Endodermal cell (in vitro differentiated cells): Measurements from ENCODE around the gene MLYCD. TPM values are rescaled to one million over a fixed set of nuclear protein-coding genes. Genes with fewer than 3 reads are reported as not detected.

Experiments
- DNase-seq: peaks from one replicate; pipeline ENCODE4 v3.0.0-alpha.2; 2017
- H3K27ac ChIP-seq: 2 replicates; pipeline ENCODE4 v1.5.1; 2013; ENCODE audit warnings: mild to moderate bottlenecking, low read depth, low read length, moderate library complexity
- H3K27me3 ChIP-seq: 2 replicates; pipeline ENCODE4 v1.6.1; 2013; ENCODE audit warnings: mild to moderate bottlenecking, low read length, moderate library complexity; ENCODE audit not compliant: insufficient read depth, control insufficient read depth, poor library complexity, severe bottlenecking
- H3K36me3 ChIP-seq: 2 replicates; pipeline ENCODE4 v1.7.0; 2013; ENCODE audit warnings: mild to moderate bottlenecking, low read length, moderate library complexity; ENCODE audit not compliant: control insufficient read depth, insufficient read depth
- H3K4me1 ChIP-seq: one replicate; pipeline ENCODE4 v1.7.0; 2013; ENCODE audit warnings: low read length; ENCODE audit not compliant: control insufficient read depth, insufficient read depth
- H3K4me3 ChIP-seq: 2 replicates; pipeline ENCODE4 v1.5.1; 2013; ENCODE audit warnings: mild to moderate bottlenecking, low read length, moderate library complexity
- H3K9ac ChIP-seq: 2 replicates; pipeline ENCODE4 v1.6.1; 2013; ENCODE audit warnings: mild to moderate bottlenecking, low read length, moderate library complexity; ENCODE audit not compliant: poor library complexity, severe bottlenecking; ENCODE audit errors: extremely low read depth
- H3K9me3 ChIP-seq: 2 replicates; pipeline ENCODE4 v1.6.1; 2013; ENCODE audit warnings: mild to moderate bottlenecking, low read length, moderate library complexity; ENCODE audit not compliant: control insufficient read depth
- H3K27ac Mint-ChIP-seq: 2 replicates; pipeline ENCODE4 v1.8.0; 2020; ENCODE audit warnings: mixed read lengths
- H3K27me3 Mint-ChIP-seq: 2 replicates; pipeline ENCODE4 v1.8.0; 2021; ENCODE audit warnings: mild to moderate bottlenecking, mixed read lengths; ENCODE audit not compliant: insufficient read depth
- H3K36me3 Mint-ChIP-seq: 2 replicates; pipeline ENCODE4 v1.8.0; 2020; ENCODE audit warnings: low read depth, mixed read lengths
- H3K4me1 Mint-ChIP-seq: 2 replicates; pipeline ENCODE4 v1.8.0; 2020; ENCODE audit warnings: mixed read lengths
- H3K4me3 Mint-ChIP-seq: 2 replicates; pipeline ENCODE4 v1.8.0; 2020; ENCODE audit warnings: mild to moderate bottlenecking, moderate library complexity, mixed read lengths
- H3K9me3 Mint-ChIP-seq: 2 replicates; pipeline ENCODE4 v1.8.0; 2020; ENCODE audit warnings: mild to moderate bottlenecking, mixed read lengths
- WGBS, 2 experiments: methylation state at CpG; one replicate each; pipeline versions ENCODE4 v1.1.5 to v1.1.7; 2013; ENCODE audit warnings: missing lambda C conversion rate in 2 of 2, mixed read lengths in 1 of 2; ENCODE audit not compliant: insufficient coverage in 1 of 2, insufficient read length in 1 of 2; 5-methylcytosine and 5-hydroxymethylcytosine counted together
- total RNA-seq, 2 donors: library from RNA; stranded (reverse); fragmentation: NEBNext Ultra II Directional in 1 of 2; extraction: Animal tissue kit (Norgen Biotek cat#: 25700) in 1 of 2; gene quantifications; 2 replicates in 1 of 2; 3 replicates in 1 of 2; pipeline ENCODE4 v1.2.1, GENCODE V29; 2021
- TF ChIP-seq, protein P1 (sequence below): fragments of 200-600 bp; sonication (generic); conservative IDR thresholded peaks from 2 replicates; pipeline ENCODE4 v1.5.0; 2021; ENCODE audit warnings: antibody characterized with exemption, mild to moderate bottlenecking

The MLYCD gene
- total RNA-seq, 2 donors from 2014 or later = 11.1 to 19.0 TPM

DNA sequence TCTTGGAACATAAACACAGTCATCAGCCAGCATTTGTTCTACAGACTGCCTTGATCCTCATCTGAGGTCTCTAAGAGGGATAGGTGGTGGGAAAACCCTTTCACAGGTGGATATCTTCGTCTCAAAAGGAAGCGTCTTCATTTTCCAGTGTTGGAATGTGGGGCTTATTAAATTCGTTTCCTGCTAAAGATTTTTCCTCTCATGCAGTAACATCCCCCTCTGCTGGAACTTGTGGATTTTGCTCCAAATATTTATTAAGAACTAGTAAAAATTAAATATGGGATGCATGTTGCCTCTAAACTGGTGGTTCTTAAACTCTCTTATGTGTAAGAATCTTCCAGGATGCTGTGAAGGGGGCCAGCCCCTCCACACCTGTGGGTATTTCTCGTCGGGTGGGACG is 20.1 kb upstream of the MLYCD start:
- H3K4me3 ChIP-seq = no peak overlapping the region
- H3K36me3 ChIP-seq = no peaks in the 10 kb centered on the region
- H3K4me1 Mint-ChIP-seq = peaks cover 23% of the 10 kb centered on the region
- H3K27ac ChIP-seq = no peak overlapping the region
- H3K9ac ChIP-seq = no peak overlapping the region
- peaks cover 14% of the 10 kb centered on the region for H3K9me3 Mint-ChIP-seq
- no peak for DNase-seq
- TF ChIP-seq, protein P1, sequence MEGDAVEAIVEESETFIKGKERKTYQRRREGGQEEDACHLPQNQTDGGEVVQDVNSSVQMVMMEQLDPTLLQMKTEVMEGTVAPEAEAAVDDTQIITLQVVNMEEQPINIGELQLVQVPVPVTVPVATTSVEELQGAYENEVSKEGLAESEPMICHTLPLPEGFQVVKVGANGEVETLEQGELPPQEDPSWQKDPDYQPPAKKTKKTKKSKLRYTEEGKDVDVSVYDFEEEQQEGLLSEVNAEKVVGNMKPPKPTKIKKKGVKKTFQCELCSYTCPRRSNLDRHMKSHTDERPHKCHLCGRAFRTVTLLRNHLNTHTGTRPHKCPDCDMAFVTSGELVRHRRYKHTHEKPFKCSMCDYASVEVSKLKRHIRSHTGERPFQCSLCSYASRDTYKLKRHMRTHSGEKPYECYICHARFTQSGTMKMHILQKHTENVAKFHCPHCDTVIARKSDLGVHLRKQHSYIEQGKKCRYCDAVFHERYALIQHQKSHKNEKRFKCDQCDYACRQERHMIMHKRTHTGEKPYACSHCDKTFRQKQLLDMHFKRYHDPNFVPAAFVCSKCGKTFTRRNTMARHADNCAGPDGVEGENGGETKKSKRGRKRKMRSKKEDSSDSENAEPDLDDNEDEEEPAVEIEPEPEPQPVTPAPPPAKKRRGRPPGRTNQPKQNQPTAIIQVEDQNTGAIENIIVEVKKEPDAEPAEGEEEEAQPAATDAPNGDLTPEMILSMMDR = peak; percentile 74
- H3K27me3 ChIP-seq = no peaks in the 10 kb centered on the region
- H3K4me1 ChIP-seq = peaks cover 3% of the 10 kb centered on the region
- H3K9me3 ChIP-seq = peaks cover 18% of the 10 kb centered on the region
- peaks cover 3% of the 10 kb centered on the region for H3K27me3 Mint-ChIP-seq
- H3K36me3 Mint-ChIP-seq = peaks cover 7% of the 10 kb centered on the region
- no peak overlapping the region for H3K4me3 Mint-ChIP-seq
- peak overlapping the region; percentile 74 for H3K27ac Mint-ChIP-seq
- WGBS, 2 experiments = 50% methylated on average over 6 of the region's 6 CpGs; no CpG with 5 or more reads in 1 of the 2 experiments

DNA sequence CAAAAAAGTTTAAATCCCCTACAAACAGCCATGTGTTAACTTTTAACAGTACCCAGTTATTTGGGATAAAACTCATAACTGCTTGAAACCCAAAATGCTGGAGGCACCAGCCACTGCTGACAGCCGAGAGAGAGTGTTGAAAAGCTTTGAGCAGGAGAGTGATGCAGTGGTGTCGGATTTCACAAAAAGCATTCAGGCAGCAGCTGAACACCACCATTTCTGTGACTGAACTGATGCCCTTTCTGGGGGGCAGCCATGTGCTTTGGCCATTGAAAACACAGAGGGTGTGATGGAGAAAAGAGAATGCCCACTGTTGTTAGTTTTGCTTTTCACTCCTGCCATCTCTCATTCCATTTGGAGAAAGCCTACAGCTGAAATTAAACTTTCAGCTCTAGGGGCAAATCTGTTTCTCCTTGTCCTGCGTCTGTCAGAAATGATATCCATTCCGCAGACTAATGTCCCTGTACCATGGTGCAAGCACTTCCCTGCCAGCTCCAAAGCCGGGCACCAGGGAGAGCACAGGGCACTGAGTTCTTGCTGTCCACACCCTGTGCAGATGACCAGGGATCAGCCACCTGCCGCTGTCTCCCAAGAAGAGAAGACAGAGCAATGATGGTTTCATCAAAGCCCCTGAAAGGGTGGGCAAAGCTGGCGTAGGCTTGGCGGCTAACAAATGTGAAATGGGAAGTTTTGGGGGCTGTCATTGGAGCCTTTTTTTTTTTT is 16.6 kb upstream of the MLYCD start:
- peak; percentile 52 for DNase-seq
- Mint-ChIP-seq H3K27me3 (peaks cover 1% of the 10 kb centered on the region), H3K27ac (no peak overlapping the region), H3K9me3 (peaks cover 7% of the 10 kb centered on the region), H3K36me3 (peaks cover 5% of the 10 kb centered on the region), H3K4me3 (no peak overlapping the region), H3K4me1 (peaks cover 35% of the 10 kb centered on the region)
- Histone ChIP-seq H3K4me1 (peaks cover 3% of the 10 kb centered on the region), H3K9me3 (peaks cover 8% of the 10 kb centered on the region), H3K27me3 (no peaks in the 10 kb centered on the region), H3K9ac (no peak overlapping the region), H3K27ac (no peak overlapping the region), H3K4me3 (no peak overlapping the region), H3K36me3 (no peaks in the 10 kb centered on the region)
- WGBS, 2 experiments = 80 to 92% methylated on average over 6 to 8 of the region's 8 CpGs
- TF ChIP-seq, protein P1 = no peak

DNA sequence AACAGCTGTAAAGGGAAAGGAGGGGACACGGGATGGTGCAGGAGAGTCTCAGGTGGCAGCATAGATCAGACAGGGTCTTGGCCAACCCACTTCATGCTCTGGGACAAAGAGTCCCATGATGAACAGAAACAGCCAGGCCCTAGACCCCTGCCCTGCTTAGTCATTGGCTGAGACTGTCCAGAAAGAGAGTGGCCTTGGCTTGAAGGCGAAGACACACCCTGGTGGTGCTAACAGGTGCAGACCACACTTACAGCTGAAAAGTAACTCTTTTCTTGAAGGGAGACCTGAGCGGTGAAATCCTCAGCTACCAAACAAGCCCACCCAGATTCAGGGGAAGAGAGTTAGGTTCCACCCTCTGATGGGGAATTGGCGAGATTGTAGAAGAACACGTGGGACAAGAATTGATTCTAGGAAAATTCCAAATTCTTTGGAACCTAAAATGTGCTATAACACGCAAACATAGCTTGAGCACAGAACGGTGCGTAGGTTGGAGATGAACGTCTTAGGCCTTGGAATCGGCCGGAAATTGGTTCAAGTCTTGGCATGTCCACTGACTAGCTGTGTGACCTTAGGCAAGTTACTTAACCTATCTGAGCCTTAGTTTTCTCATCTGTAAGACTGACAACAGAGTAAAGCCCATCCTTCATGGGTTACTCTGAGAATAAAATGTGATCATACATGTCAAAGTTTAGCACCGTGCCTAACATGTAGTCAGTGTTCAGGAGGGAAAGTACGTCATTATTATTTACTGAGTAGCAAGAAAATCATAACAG is 12.5 kb upstream of the MLYCD start:
- peak overlapping the region; percentile 35 for H3K27ac Mint-ChIP-seq
- Histone ChIP-seq H3K27ac (no peak overlapping the region), H3K4me1 (peaks cover 9% of the 10 kb centered on the region), H3K27me3 (no peaks in the 10 kb centered on the region), H3K9me3 (peaks cover 18% of the 10 kb centered on the region), H3K9ac (no peak overlapping the region), H3K36me3 (no peaks in the 10 kb centered on the region), H3K4me3 (no peak overlapping the region)
- peaks cover 21% of the 10 kb centered on the region for H3K9me3 Mint-ChIP-seq
- peaks cover 7% of the 10 kb centered on the region for H3K36me3 Mint-ChIP-seq
- WGBS, 2 experiments = 96 to 97% methylated on average over 12 to 13 of the region's 13 CpGs
- H3K4me3 Mint-ChIP-seq = no peak overlapping the region
- no peaks in the 10 kb centered on the region for H3K27me3 Mint-ChIP-seq
- peaks cover 32% of the 10 kb centered on the region for H3K4me1 Mint-ChIP-seq
- DNase-seq = no peak
- TF ChIP-seq, protein P1 = peak; percentile 50
